Measurements from ENCODE around the gene ZNF343.

Gene ZNF343

GRCh38 chr20:2469991-2470422, 38.7 kb downstream of the ZNF343 start:
- peak in 1 of 2 donors; percentile 56 for DNase-seq

GRCh38 chr20:2468581-2469407, 39.9 kb downstream of the ZNF343 start:
- no peak for DNase-seq

GRCh38 chr20:2467412-2467811, 41.3 kb downstream of the ZNF343 start:
- no peak for DNase-seq

GRCh38 chr20:2465100-2465499, 43.6 kb downstream of the ZNF343 start:
- DNase-seq: no peak

- DNase-seq: no peak
Measured at GRCh38 chr20:2463616-2464365, 44.9 kb downstream of the ZNF343 start.

- DNase-seq: no peak
Measured at GRCh38 chr20:2462484-2462883, 46.2 kb downstream of the ZNF343 start.

- DNase-seq: no peak
Measured at GRCh38 chr20:2460752-2461424, 47.8 kb downstream of the ZNF343 start.

- DNase-seq: no peak
Measured at GRCh38 chr20:2459981-2460751, 48.5 kb downstream of the ZNF343 start.

GRCh38 chr20:2458919-2459499, 49.7 kb downstream of the ZNF343 start:
- DNase-seq: no peak

- no peak for DNase-seq
Measured at GRCh38 chr20:2455771-2456497, 52.8 kb downstream of the ZNF343 start.

GRCh38 chr20:2453792-2454191, 54.9 kb downstream of the ZNF343 start:
- DNase-seq: no peak

GRCh38 chr20:2451939-2452732, 56.6 kb downstream of the ZNF343 start:
- DNase-seq: peak; percentile 14 to 54

GRCh38 chr20:2451422-2451821, 57.3 kb downstream of the ZNF343 start:
- no peak for DNase-seq

GRCh38 chr20:2449386-2449785, 59.3 kb downstream of the ZNF343 start:
- no peak for DNase-seq

- DNase-seq: no peak
Measured at GRCh38 chr20:2446845-2447244, 61.9 kb downstream of the ZNF343 start.
